Stimulated activated CD8-positive, alpha-beta memory T cell treated with anti-CD3 and anti-CD28 coated beads, Interleukin-15, amount 100 ng/mL, for 24 hours (primary cell): ENCODE results near the gene KLF11.

Source experiments
- DNase-seq: peaks from one replicate; pipeline ENCODE4 v3.0.0-alpha.2; 2020; ENCODE audit warnings: low read depth

KLF11 gene

GRCh38 chr2:10042301-10043161 lies 819 bp upstream of the KLF11 start:
- no peak for DNase-seq

- DNase-seq = peak; percentile 96
These were observed 704 bp downstream of the KLF11 start for GRCh38 chr2:10043906-10044601.

GRCh38 chr2:10045561-10046355 lies 2.4 kb downstream of the KLF11 start:
- no peak for DNase-seq

- no peak for DNase-seq
These were observed 3.6 kb downstream of the KLF11 start for GRCh38 chr2:10046931-10047330.

GRCh38 chr2:10047616-10048500 lies 4.5 kb downstream of the KLF11 start:
- DNase-seq = no peak

- DNase-seq = no peak
These were observed 5.3 kb downstream of the KLF11 start for GRCh38 chr2:10048501-10049171.

GRCh38 chr2:10052216-10052615 lies 8.9 kb downstream of the KLF11 start:
- no peak for DNase-seq

GRCh38 chr2:10053351-10053750 lies 10.0 kb downstream of the KLF11 start:
- no peak for DNase-seq

- DNase-seq = no peak
These were observed 11.1 kb downstream of the KLF11 start for GRCh38 chr2:10054424-10054823.

GRCh38 chr2:10054976-10055375 lies 11.6 kb downstream of the KLF11 start:
- DNase-seq = no peak

- no peak for DNase-seq
These were observed 13.1 kb downstream of the KLF11 start for GRCh38 chr2:10056439-10056838.

- DNase-seq = no peak
These were observed 14.1 kb downstream of the KLF11 start for GRCh38 chr2:10057231-10058107.

GRCh38 chr2:10058251-10059015 lies 15.1 kb downstream of the KLF11 start:
- no peak for DNase-seq

- no peak for DNase-seq
These were observed 15.6 kb downstream of the KLF11 start for GRCh38 chr2:10059016-10059351.

GRCh38 chr2:10059552-10060335 lies 16.4 kb downstream of the KLF11 start:
- no peak for DNase-seq

GRCh38 chr2:10061221-10061925 lies 18.0 kb downstream of the KLF11 start:
- DNase-seq = no peak

- DNase-seq = no peak
These were observed 19.6 kb downstream of the KLF11 start for GRCh38 chr2:10062931-10063365.

GRCh38 chr2:10063566-10063965 lies 20.2 kb downstream of the KLF11 start:
- DNase-seq = no peak
